B cell (primary cell): ENCODE results near the gene LTBP3. TPM values are rescaled to one million over a fixed set of nuclear protein-coding genes. Genes with fewer than 3 reads are reported as not detected.

Experiments used
- polyA plus RNA-seq: library from polyadenylated mRNA; depleted of rRNA; stranded (reverse); fragments of >200 nt; gene quantifications from 2 replicates; pipeline ENCODE4 v1.2.3, GENCODE V29; 2012
- small RNA-seq: library from RNA; depleted of rRNA; stranded (forward); fragments of <200 nt; gene quantifications from one replicate; pipeline ENCODE3, GENCODE V24; 2012; ENCODE audit warnings: low replicate concordance, low read depth; ENCODE audit not compliant: insufficient read length
- total RNA-seq, 2 donors: library from RNA; stranded (reverse); fragments of 120-200 nt in 1 of 2; gene quantifications; 1 replicate in 1 of 2; 2 replicates in 1 of 2; pipeline versions ENCODE4 v1.2.3 to v1.2.4, GENCODE V29; 2013 to 2022

LTBP3 gene
- total and polyA plus RNA-seq, 2 donors (not counting 1 experiment from before 2014, with no cell fraction given): 65.1 to 69.0 TPM

Small RNA genes lying within 50 kb of the gene (small RNA-seq; reads per million reads assigned to genes)
- gene AP001362.1: not detected
- not detected for gene RF01684

Other genes with a start within 250 kb of the LTBP3 start
- gene CDC42EP2, start 243.5 kb downstream of the LTBP3 start, total RNA-seq: 1.1 and 1.5 TPM in 2 replicates
- 0.69 TPM in 1 of 2 replicates, not detected in the other for gene CDC42EP2, start 243.5 kb downstream of the LTBP3 start, polyA plus RNA-seq
- gene DPF2, start 224.5 kb downstream of the LTBP3 start, total RNA-seq: 122 and 124 TPM in 2 replicates
- 40.9 and 66.8 TPM in 2 replicates for gene DPF2, start 224.5 kb downstream of the LTBP3 start, polyA plus RNA-seq
- 6.1 and 7.5 TPM in 2 replicates for gene TIGD3, start 203.6 kb downstream of the LTBP3 start, total RNA-seq
- gene TIGD3, start 203.6 kb downstream of the LTBP3 start, polyA plus RNA-seq: 2.7 and 3.8 TPM in 2 replicates
- 16.4 and 18.2 TPM in 2 replicates for gene SLC25A45, start 175.7 kb downstream of the LTBP3 start, total RNA-seq
- 50.8 and 80.6 TPM in 2 replicates for gene SLC25A45, start 175.7 kb downstream of the LTBP3 start, polyA plus RNA-seq
- gene FRMD8, start 171.7 kb downstream of the LTBP3 start, total RNA-seq: 73.6 and 82.5 TPM in 2 replicates
- 35.1 and 44.3 TPM in 2 replicates for gene FRMD8, start 171.7 kb downstream of the LTBP3 start, polyA plus RNA-seq
- gene NEAT1, start 135.6 kb downstream of the LTBP3 start, total RNA-seq: 1,620 and 1,642 TPM in 2 replicates
- gene NEAT1, start 135.6 kb downstream of the LTBP3 start, polyA plus RNA-seq: 66.7 and 127 TPM in 2 replicates
- 32,417 and 34,445 TPM in 2 replicates for gene MALAT1, start 59.3 kb downstream of the LTBP3 start, total RNA-seq
- 461 and 646 TPM in 2 replicates for gene MALAT1, start 59.3 kb downstream of the LTBP3 start, polyA plus RNA-seq
- 72.3 and 85.5 TPM in 2 replicates for gene SCYL1, start 33.3 kb downstream of the LTBP3 start, total RNA-seq
- gene SCYL1, start 33.3 kb downstream of the LTBP3 start, polyA plus RNA-seq: 76.1 and 76.5 TPM in 2 replicates
- gene ZNRD2, start 12.1 kb upstream of the LTBP3 start, total RNA-seq: 22.1 and 24.0 TPM in 2 replicates
- 98.0 and 112 TPM in 2 replicates for gene ZNRD2, start 12.1 kb upstream of the LTBP3 start, polyA plus RNA-seq
- gene FAM89B, start 14.2 kb upstream of the LTBP3 start, total RNA-seq: 29.7 and 30.4 TPM in 2 replicates
- 35.1 and 50.2 TPM in 2 replicates for gene FAM89B, start 14.2 kb upstream of the LTBP3 start, polyA plus RNA-seq
- 202 and 224 TPM in 2 replicates for gene EHBP1L1, start 17.7 kb upstream of the LTBP3 start, total RNA-seq
- gene EHBP1L1, start 17.7 kb upstream of the LTBP3 start, polyA plus RNA-seq: 279 and 313 TPM in 2 replicates
- gene KCNK7, start 37.4 kb upstream of the LTBP3 start, total RNA-seq: 3.5 and 3.9 TPM in 2 replicates
- 2.2 and 5.8 TPM in 2 replicates for gene KCNK7, start 37.4 kb upstream of the LTBP3 start, polyA plus RNA-seq
- gene MAP3K11, start 55.9 kb upstream of the LTBP3 start, total RNA-seq: 97.2 and 99.7 TPM in 2 replicates
- gene MAP3K11, start 55.9 kb upstream of the LTBP3 start, polyA plus RNA-seq: 40.7 and 67.3 TPM in 2 replicates
- gene PCNX3, start 57.4 kb upstream of the LTBP3 start, total RNA-seq: 61.4 and 61.5 TPM in 2 replicates
- 56.1 and 62.8 TPM in 2 replicates for gene PCNX3, start 57.4 kb upstream of the LTBP3 start, polyA plus RNA-seq
- 448 and 461 TPM in 2 replicates for gene SIPA1, start 79.7 kb upstream of the LTBP3 start, total RNA-seq
- 308 and 314 TPM in 2 replicates for gene SIPA1, start 79.7 kb upstream of the LTBP3 start, polyA plus RNA-seq
- gene RELA, start 104.6 kb upstream of the LTBP3 start, total RNA-seq: 154 and 160 TPM in 2 replicates
- gene RELA, start 104.6 kb upstream of the LTBP3 start, polyA plus RNA-seq: 124 and 188 TPM in 2 replicates
- gene KAT5, start 153.9 kb upstream of the LTBP3 start, total RNA-seq: 134 and 142 TPM in 2 replicates
- 84.6 and 131 TPM in 2 replicates for gene KAT5, start 153.9 kb upstream of the LTBP3 start, polyA plus RNA-seq
- gene RNASEH2C, start 162.4 kb upstream of the LTBP3 start, total RNA-seq: 75.3 and 81.6 TPM in 2 replicates
- 71.6 and 95.0 TPM in 2 replicates for gene RNASEH2C, start 162.4 kb upstream of the LTBP3 start, polyA plus RNA-seq
- 25.2 and 26.3 TPM in 2 replicates for gene AP5B1, start 222.6 kb upstream of the LTBP3 start, total RNA-seq
- gene AP5B1, start 222.6 kb upstream of the LTBP3 start, polyA plus RNA-seq: 9.4 and 9.6 TPM in 2 replicates
- gene OVOL1, start 228.7 kb upstream of the LTBP3 start, total RNA-seq: 0.15 and 0.17 TPM in 2 replicates
- 0.09 and 0.66 TPM in 2 replicates for gene OVOL1, start 228.7 kb upstream of the LTBP3 start, polyA plus RNA-seq